Naive B cell (primary cell): ENCODE results near the gene CDK15. TPM values are rescaled to one million over a fixed set of nuclear protein-coding genes. Genes with fewer than 3 reads are reported as not detected.
A peak's percentile ranks its signal among the peaks of the same experiment; 100 is the strongest.

Experiments used
- ATAC-seq, 2 donors: fragments of 150-1000 bp; cut with Tn5 transposase; 2 replicates each; pipeline ENCODE4 v1.10.0; 2021; ENCODE audit warnings: low read depth in 2 of 2, mild to moderate bottlenecking in 2 of 2, moderate library complexity in 2 of 2
- DNase-seq: peaks from one replicate; pipeline ENCODE4 v3.0.0; 2022
- H3K27ac Mint-ChIP-seq, 6 donors: one replicate each; pipeline ENCODE4 v1.8.0; 2020 to 2022; ENCODE audit warnings: mild to moderate bottlenecking in 6 of 6, mixed read lengths in 6 of 6, moderate library complexity in 5 of 6, inconsistent platforms in 2 of 6
- H3K27me3 Mint-ChIP-seq, 3 donors: one replicate each; pipeline ENCODE4 v1.8.0; 2021 to 2022; ENCODE audit warnings: mixed read lengths in 3 of 3, mild to moderate bottlenecking in 1 of 3
- H3K36me3 Mint-ChIP-seq, 2 donors: one replicate each; pipeline ENCODE4 v1.8.0; 2020 to 2022; ENCODE audit warnings: mixed read lengths in 2 of 2, inconsistent platforms in 1 of 2, mild to moderate bottlenecking in 1 of 2
- H3K4me1 Mint-ChIP-seq, 3 donors: one replicate each; pipeline ENCODE4 v1.8.0; 2020 to 2022; ENCODE audit warnings: mixed read lengths in 3 of 3, inconsistent platforms in 1 of 3, mild to moderate bottlenecking in 1 of 3, moderate library complexity in 1 of 3
- H3K4me3 Mint-ChIP-seq, 8 donors: one replicate each; pipeline ENCODE4 v1.8.0; 2020 to 2022; ENCODE audit warnings: mild to moderate bottlenecking in 8 of 8, mixed read lengths in 8 of 8, moderate library complexity in 8 of 8, inconsistent platforms in 2 of 8
- H3K9me3 Mint-ChIP-seq, 7 donors: one replicate each; pipeline ENCODE4 v1.8.0; 2020 to 2022; ENCODE audit warnings: mixed read lengths in 7 of 7, mild to moderate bottlenecking in 5 of 7, inconsistent platforms in 2 of 7, moderate library complexity in 1 of 7
- polyA plus RNA-seq, 6 donors: library from polyadenylated mRNA; unstranded; fragments of 300-500 nt; fragmentation: Illumina TruSeq; gene quantifications; one replicate each; pipeline ENCODE4 v1.2.3, GENCODE V29; 2021; ENCODE audit warnings: low read depth in 6 of 6

CDK15 gene
- polyA plus RNA-seq, 6 donors from 2014 or later: not detected

DNA sequence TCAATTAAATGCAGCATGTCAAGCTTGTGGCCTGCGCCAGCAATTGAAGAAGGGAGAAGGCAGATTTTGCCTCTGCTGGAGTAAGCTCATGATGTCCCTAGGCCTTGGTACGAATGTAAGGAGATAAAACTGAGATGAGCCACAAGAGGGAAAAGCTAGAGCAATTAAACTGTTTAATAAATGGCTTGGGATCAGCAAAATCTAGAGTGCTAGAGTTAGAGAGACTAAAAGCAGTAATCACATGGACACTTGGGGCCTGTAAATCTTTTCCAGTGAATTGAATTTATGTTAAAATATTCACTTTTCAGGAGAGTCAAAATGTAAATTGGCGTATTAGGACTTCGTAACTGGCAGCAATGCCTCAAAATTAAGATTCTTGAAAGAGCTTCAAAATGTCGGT is 86.2 kb downstream of the CDK15 start:
- peaks cover 30 to 38% (median 30%) of the 10 kb centered on the region in 3 donors for H3K27me3 Mint-ChIP-seq
- H3K9me3 Mint-ChIP-seq: no peaks in the 10 kb centered on the region
- H3K27ac Mint-ChIP-seq: no peak overlapping the region
- no peaks in the 10 kb centered on the region for H3K36me3 Mint-ChIP-seq
- ATAC-seq (no peak), DNase-seq (no peak)
- no peak overlapping the region for H3K4me3 Mint-ChIP-seq
- H3K4me1 Mint-ChIP-seq: no peaks in the 10 kb centered on the region

DNA sequence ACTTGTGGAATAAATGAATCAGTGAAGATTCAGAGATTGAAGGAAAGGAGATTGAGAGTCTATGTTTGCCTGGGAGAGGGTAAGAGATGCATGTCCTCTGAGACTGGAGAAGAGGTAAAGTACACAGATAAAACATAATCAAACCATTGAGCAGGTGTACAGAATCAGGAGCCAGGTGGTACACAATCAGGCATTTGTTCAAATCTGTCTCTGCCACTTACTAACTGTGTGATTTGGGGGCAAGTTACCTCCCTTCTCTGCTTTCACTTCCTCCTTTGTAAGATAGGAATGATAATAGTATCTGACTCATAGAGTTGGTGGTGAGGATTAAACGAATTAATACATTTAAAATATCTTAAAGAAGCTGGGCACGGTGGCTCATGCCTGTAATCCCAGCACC is 94.0 kb downstream of the CDK15 start:
- ATAC-seq (peak; percentile 74 to 77), DNase-seq (peak; percentile 21)
- Mint-ChIP-seq H3K27me3 (peaks cover 22 to 34% (median 28%) of the 10 kb centered on the region in 3 donors), H3K27ac (no peak overlapping the region), H3K4me3 (peak overlapping the region in 1 of 8 donors; percentile 9), H3K4me1 (peaks cover 6 to 18% (median 9%) of the 10 kb centered on the region in 3 donors), H3K9me3 (no peaks in the 10 kb centered on the region), H3K36me3 (no peaks in the 10 kb centered on the region)

DNA sequence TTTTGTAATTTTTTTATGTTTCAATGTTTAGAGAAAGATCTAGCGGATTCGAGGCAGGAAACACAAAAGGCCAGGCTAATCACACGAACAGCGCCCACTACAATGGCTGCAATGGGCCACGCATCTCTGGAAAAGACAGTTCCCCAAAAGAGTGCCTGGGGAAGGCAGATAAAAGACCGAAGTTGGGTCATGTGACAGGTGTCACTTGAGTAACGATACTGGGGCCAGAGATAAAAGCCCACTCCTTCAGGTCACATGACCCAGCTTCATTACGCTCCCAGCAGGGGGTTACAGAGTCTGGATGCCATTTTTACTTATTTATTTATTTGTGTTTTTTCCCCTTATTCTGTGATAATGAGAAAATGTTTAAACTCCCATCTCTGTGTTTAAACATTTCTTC is 95.4 kb downstream of the CDK15 start:
- Mint-ChIP-seq H3K4me3 (peak overlapping the region in 7 of 8 donors; percentile 53 to 85 (median 68)), H3K36me3 (no peaks in the 10 kb centered on the region), H3K27me3 (peaks cover 28 to 42% (median 33%) of the 10 kb centered on the region in 3 donors), H3K9me3 (no peaks in the 10 kb centered on the region), H3K27ac (no peak overlapping the region), H3K4me1 (peaks cover 6 to 18% (median 9%) of the 10 kb centered on the region in 3 donors)
- peak in 1 of 2 donors; percentile 28 for ATAC-seq
- DNase-seq: no peak

DNA sequence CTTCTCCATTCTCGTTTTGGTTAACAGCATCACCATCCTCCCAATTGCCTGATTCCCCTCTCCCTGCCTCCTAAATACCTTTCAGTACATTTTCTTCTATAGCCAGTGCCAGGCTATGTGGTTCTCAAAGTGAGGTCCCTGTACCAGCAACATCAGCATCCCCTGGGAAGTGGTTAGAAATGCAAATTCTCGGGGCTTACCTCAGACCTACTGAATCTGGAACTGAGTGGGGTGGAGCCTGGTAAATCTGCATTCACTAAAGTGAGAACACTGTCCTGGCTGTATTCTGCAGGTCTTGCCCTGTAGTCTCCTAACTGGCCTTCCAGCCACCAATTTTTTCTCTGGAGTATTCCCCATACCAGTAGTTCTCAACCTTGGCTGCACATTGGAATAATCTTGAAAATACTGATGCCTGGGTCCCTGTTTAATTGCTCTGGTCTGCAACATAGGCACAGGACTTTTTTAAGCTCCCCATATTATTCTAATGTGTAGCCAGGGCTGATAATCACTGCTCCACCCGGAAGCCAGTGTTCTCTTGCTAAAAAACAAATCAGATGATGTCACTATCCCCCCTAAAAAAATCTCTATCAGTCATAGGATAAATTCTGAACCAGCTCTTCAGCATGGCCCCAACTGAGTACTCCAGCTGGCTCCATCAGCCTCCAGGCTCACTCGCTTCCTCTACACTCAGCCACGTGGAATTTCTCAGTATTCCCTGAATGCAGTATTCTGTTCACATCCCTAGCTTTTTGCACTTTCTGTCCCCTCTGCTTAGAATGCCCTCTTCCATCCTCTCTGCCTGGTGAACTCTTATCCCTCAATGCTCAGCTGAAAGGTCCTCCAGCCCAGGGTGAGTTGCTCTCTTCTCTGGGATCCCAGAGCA is 98.4 kb downstream of the CDK15 start:
- ATAC-seq (peak in 1 of 2 donors; percentile 49), DNase-seq (no peak)
- Mint-ChIP-seq H3K36me3 (no peaks in the 10 kb centered on the region), H3K9me3 (no peaks in the 10 kb centered on the region), H3K27me3 (peaks cover 10 to 33% (median 29%) of the 10 kb centered on the region in 3 donors), H3K4me3 (peak overlapping the region in 1 of 8 donors; percentile 1), H3K27ac (peak overlapping the region in 2 of 6 donors; percentile 75 to 82), H3K4me1 (peaks cover 7 to 19% (median 10%) of the 10 kb centered on the region in 3 donors)

DNA sequence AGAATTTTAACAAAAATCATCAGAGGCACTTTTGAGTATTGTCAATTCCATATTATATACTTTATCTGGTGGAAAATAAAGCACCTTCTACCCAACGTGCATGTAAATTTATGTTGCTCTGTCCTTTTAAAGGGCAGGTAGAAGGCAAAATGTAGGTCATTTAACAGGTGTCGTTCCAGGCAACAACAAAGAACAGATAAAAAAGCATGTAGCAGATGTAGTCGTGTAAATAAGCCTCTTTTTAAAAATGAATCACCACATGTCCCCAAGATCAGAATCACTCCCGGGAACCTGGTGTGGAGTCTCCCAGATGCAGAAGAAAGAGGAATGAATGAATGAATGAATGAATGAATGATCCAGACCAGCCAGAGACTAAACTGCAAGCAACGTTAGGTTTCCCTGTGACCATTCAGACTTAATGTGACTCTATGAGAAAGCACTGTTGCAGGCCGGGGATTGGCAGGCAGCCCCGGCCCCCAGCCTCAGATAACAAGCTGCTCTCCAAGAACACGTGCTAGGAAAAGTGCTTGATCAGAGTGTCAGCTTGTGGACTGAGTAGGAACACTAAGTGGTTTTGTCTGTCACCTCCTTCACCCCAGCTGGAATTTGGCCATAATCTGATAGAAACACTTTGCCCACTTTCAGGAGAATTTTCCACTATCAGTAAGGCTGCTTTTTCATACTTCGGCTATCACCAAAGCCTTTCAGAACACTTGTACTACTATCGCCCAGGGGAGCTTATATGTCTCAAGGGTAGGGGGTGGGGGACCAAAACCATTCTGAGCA is 100.6 kb downstream of the CDK15 start:
- peaks cover 10 to 33% (median 25%) of the 10 kb centered on the region in 3 donors for H3K27me3 Mint-ChIP-seq
- H3K36me3 Mint-ChIP-seq: no peaks in the 10 kb centered on the region
- ATAC-seq (no peak), DNase-seq (no peak)
- no peaks in the 10 kb centered on the region for H3K9me3 Mint-ChIP-seq
- no peak overlapping the region for H3K27ac Mint-ChIP-seq
- H3K4me1 Mint-ChIP-seq: peaks cover 7 to 10% (median 10%) of the 10 kb centered on the region in 3 donors
- H3K4me3 Mint-ChIP-seq: peak overlapping the region in 1 of 8 donors; percentile 57

DNA sequence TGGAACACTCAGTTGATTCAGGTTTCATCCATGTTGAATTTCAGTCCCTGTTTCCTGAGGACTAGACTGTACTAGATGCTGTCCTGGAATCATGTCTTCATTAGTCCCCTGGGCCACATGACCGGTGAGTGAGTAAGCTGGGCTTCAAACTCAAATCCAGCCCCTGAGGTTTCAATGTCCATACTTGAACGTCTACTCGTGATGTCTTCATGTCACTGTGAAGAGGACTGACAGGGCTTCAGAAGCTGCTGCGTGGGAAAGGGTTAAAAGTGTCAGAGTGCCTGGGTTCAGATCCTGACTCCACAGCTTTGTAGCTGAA is 101.2 kb downstream of the CDK15 start:
- Mint-ChIP-seq H3K4me3 (no peak overlapping the region), H3K4me1 (peaks cover 7 to 10% (median 10%) of the 10 kb centered on the region in 3 donors), H3K27me3 (peaks cover 10 to 33% (median 21%) of the 10 kb centered on the region in 3 donors), H3K27ac (no peak overlapping the region), H3K9me3 (no peaks in the 10 kb centered on the region), H3K36me3 (no peaks in the 10 kb centered on the region)
- no peak for DNase-seq
- ATAC-seq: no peak

DNA sequence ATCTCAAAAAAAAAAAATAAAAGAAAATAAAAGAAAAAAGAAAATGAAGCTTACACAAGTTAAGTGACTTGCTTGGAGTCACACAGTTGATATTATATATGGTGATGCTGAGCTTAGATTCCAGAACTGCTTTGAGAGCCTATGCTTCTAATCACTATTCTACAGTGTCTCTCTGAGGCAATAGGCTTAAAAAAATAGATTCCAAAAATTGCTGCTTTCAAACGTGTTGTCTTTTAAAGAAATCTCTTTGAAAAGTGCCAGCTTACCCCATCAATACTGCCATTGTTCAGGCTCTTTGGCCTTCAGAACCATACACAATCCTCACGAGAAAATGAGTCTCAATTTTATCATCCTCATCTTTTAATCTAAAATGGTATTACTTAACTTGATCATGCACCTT is 102.6 kb downstream of the CDK15 start:
- Mint-ChIP-seq H3K4me3 (no peak overlapping the region), H3K27ac (no peak overlapping the region), H3K9me3 (no peaks in the 10 kb centered on the region), H3K27me3 (peaks cover 10 to 33% (median 21%) of the 10 kb centered on the region in 3 donors), H3K36me3 (no peaks in the 10 kb centered on the region), H3K4me1 (peaks cover 7 to 10% (median 10%) of the 10 kb centered on the region in 3 donors)
- DNase-seq: no peak
- no peak for ATAC-seq

DNA sequence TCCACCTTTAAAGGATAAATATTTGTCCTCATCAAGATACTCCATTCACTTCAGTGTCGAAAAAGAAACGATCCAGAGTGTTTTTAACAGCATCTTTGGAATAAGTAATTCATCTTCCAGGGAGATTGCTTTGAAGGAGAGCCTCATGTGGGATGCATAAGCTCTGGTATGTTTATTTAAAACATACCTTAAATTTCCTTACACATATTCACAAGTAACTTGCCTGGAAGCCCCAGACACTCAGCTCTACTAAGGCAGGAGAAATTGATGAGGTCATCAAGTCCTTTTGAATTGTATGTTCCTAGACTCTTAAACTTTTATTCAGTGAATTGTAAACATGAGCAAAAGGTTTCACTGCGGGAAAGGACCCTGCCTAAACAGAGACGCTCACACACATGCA is 103.0 kb downstream of the CDK15 start:
- H3K4me1 Mint-ChIP-seq: peaks cover 7 to 10% (median 9%) of the 10 kb centered on the region in 3 donors
- no peak for ATAC-seq
- no peak overlapping the region for H3K27ac Mint-ChIP-seq
- DNase-seq: no peak
- peaks cover 10 to 33% (median 19%) of the 10 kb centered on the region in 3 donors for H3K27me3 Mint-ChIP-seq
- H3K9me3 Mint-ChIP-seq: no peaks in the 10 kb centered on the region
- no peak overlapping the region for H3K4me3 Mint-ChIP-seq
- no peaks in the 10 kb centered on the region for H3K36me3 Mint-ChIP-seq

DNA sequence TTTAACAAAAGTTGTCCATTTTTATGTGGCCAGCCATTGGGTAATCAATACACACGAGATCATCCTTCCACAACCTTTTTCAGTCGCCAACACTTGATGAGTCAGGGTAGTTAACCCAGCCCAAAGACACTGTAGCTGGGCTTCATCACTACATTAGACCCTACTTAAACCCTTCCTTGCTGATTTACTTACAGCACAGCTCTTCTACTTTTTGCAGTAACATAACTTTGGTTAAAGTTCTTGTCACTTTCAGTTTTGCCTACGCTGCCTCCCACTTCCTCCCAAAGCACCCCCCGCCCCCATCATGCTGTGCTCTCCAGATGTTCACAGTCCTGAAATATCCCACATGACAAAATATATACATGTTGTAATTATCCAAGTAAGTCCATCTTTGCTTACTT is 103.6 kb downstream of the CDK15 start:
- Mint-ChIP-seq H3K36me3 (no peaks in the 10 kb centered on the region), H3K9me3 (no peaks in the 10 kb centered on the region), H3K27ac (peak overlapping the region in 1 of 6 donors; percentile 32), H3K27me3 (peaks cover 10 to 27% (median 16%) of the 10 kb centered on the region in 3 donors), H3K4me3 (peak overlapping the region in 1 of 8 donors; percentile 0), H3K4me1 (peaks cover 5 to 10% (median 7%) of the 10 kb centered on the region in 3 donors)
- DNase-seq (no peak), ATAC-seq (no peak)

DNA sequence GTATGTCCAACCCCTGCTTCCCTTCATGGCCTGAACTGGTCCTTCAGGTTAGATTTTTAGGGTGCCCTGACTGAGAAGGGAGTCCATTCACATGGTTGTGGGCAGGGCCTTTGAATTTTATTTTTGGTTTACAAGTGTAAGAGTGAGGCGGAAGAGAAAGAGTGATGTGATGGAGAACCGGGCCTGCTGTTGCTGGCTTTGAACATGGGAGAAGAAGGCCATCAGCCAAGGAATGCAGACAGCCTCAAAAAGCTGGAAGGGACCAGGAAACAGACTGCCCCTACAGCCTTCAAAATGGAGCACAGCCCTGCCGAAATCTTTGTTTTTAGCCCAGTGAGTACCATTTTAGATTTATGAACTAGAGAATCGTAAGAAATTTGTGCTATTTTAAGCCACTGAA is 105.0 kb downstream of the CDK15 start:
- ATAC-seq (no peak), DNase-seq (no peak)
- Mint-ChIP-seq H3K9me3 (no peaks in the 10 kb centered on the region), H3K4me1 (peaks cover 5 to 7% (median 6%) of the 10 kb centered on the region in 3 donors), H3K27ac (no peak overlapping the region), H3K36me3 (no peaks in the 10 kb centered on the region), H3K27me3 (peaks cover 8 to 14% (median 10%) of the 10 kb centered on the region in 3 donors), H3K4me3 (no peak overlapping the region)

DNA sequence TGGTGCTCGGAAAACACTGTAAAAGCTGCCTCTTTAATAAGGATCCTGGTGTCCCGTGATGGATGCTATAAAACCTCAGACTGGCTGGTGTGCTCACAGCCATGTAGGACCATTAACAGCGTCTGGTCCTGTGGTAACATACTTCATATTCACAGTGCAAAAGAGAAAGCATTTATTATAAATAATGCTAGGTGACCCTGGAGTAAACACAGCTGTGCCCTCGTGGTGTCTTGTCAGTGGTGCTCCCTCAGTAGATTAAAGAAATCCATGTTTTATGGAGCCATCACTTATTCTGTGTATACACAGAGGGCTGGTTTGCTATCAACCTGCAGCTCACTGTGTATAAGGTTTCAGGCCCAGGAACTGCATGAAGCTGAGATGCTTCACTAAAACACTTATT is 106.9 kb downstream of the CDK15 start:
- Mint-ChIP-seq H3K9me3 (no peaks in the 10 kb centered on the region), H3K36me3 (no peaks in the 10 kb centered on the region), H3K27ac (no peak overlapping the region), H3K27me3 (no peaks in the 10 kb centered on the region), H3K4me1 (peaks cover 5 to 7% (median 6%) of the 10 kb centered on the region in 3 donors), H3K4me3 (no peak overlapping the region)
- ATAC-seq (no peak), DNase-seq (no peak)

DNA sequence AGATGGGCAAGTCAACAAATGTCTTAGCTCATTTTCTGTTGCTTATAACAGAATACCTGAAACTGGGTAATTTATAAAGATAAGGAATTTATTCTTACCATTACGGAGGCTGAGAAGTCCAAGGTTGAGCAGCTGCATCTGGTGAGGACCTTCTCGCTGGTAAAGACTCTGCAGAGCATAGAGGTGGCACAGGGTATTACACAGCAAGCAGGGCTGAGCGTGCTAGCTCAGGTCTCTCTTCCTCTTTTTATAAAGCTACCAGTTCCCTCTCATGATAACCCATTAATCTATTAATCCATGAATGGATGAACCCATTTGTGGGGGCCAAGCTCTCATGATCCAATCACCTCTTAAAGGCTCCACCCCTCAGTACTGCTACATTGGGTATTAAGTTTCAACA is 109.1 kb downstream of the CDK15 start:
- no peaks in the 10 kb centered on the region for H3K9me3 Mint-ChIP-seq

DNA sequence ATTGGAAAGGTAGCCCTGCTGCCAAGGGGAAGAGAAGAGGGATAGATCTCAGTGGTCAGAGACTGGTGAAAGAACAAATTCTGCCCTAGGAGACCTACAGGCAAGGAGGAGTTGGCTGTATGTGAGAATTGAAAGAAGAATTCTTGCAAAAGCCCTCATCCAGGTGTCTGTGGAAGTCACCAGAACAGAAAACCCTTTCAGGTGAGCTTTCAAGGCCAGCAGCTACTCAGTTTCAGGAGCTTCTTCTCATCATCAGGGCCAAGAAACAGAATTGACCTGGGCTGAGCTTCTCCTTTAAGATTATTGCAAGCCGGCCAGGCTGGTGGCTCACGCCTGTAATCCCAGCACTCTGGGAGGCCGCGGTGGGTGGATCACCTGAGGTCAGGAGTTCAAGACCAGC is 110.2 kb downstream of the CDK15 start:
- H3K9me3 Mint-ChIP-seq: no peaks in the 10 kb centered on the region
- H3K27me3 Mint-ChIP-seq: peaks cover 0 to 8% (median 0%) of the 10 kb centered on the region in 3 donors
- H3K4me1 Mint-ChIP-seq: no peaks in the 10 kb centered on the region
- no peak overlapping the region for H3K4me3 Mint-ChIP-seq
- ATAC-seq (no peak), DNase-seq (no peak)
- H3K27ac Mint-ChIP-seq: peak overlapping the region in 1 of 6 donors; percentile 18
- no peaks in the 10 kb centered on the region for H3K36me3 Mint-ChIP-seq

More for the DNA sequence above, 109.1 kb downstream of the CDK15 start:
- peak; percentile 70 to 78 for ATAC-seq
- no peak overlapping the region for H3K4me3 Mint-ChIP-seq
- DNase-seq: no peak
- no peaks in the 10 kb centered on the region for H3K4me1 Mint-ChIP-seq
- no peak overlapping the region for H3K27ac Mint-ChIP-seq
- H3K36me3 Mint-ChIP-seq: no peaks in the 10 kb centered on the region
- peaks cover 0 to 2% (median 0%) of the 10 kb centered on the region in 3 donors for H3K27me3 Mint-ChIP-seq
